GM23338 (cell line): ENCODE data around the gene MFAP4. TPM values are rescaled to one million over a fixed set of nuclear protein-coding genes. Genes with fewer than 3 reads are reported as not detected.

ENCODE experiments used
- ATAC-seq: fragments of 200-7000 bp; cut with Tn5 transposase; 3 replicates; pipeline ENCODE4 v1.9.1; 2020
- DNase-seq: peaks from one replicate; pipeline ENCODE4 v3.0.0-alpha.2; 2015; ENCODE audit warnings: low spot score
- H2AFZ ChIP-seq: fragments of 200-600 bp; sonication (generic); 2 replicates; pipeline ENCODE4 v1.8.0; 2016; ENCODE audit warnings: antibody characterized with exemption, mild to moderate bottlenecking, moderate library complexity
- H3F3A ChIP-seq: fragments of 200-600 bp; sonication (generic); replicated peaks from 2 replicates; pipeline ENCODE4 v1.8.0; 2017; ENCODE audit warnings: antibody characterized with exemption, mixed run types, low read depth
- H3K27ac ChIP-seq: fragments of 200-600 bp; sonication (generic); 2 replicates; pipeline ENCODE4 v1.6.1; 2016; ENCODE audit warnings: low read depth
- H3K27me3 ChIP-seq: fragments of 200-600 bp; sonication (generic); 2 replicates; pipeline ENCODE4 v1.8.0; 2016; ENCODE audit warnings: mild to moderate bottlenecking, mixed run types, moderate library complexity; ENCODE audit not compliant: insufficient read depth
- H3K36me3 ChIP-seq: fragments of 200-600 bp; sonication (generic); 2 replicates; pipeline ENCODE4 v1.8.0; 2016; ENCODE audit warnings: mild to moderate bottlenecking; ENCODE audit not compliant: insufficient read depth
- H3K4me1 ChIP-seq: fragments of 200-600 bp; sonication (generic); 2 replicates; pipeline ENCODE4 v1.8.0; 2016; ENCODE audit warnings: mild to moderate bottlenecking, moderate library complexity; ENCODE audit not compliant: insufficient read depth
- H3K4me2 ChIP-seq: fragments of 200-600 bp; sonication (generic); 2 replicates; pipeline ENCODE4 v1.7.1; 2017; ENCODE audit warnings: mixed run types
- H3K4me3 ChIP-seq: fragments of 200-600 bp; sonication (generic); 2 replicates; pipeline ENCODE4 v1.6.1; 2016; ENCODE audit warnings: mixed run types
- H3K79me2 ChIP-seq: fragments of 200-600 bp; sonication (generic); replicated peaks from 2 replicates; pipeline ENCODE4 v1.8.0; 2017; ENCODE audit warnings: mild to moderate bottlenecking; ENCODE audit not compliant: insufficient read depth
- H3K9me2 ChIP-seq: fragments of 200-600 bp; sonication (generic); 2 replicates; pipeline ENCODE4 v1.8.0; 2017; ENCODE audit not compliant: insufficient read depth
- H4K20me1 ChIP-seq: fragments of 200-600 bp; sonication (generic); replicated peaks from 2 replicates; pipeline ENCODE4 v1.8.0; 2017; ENCODE audit warnings: mild to moderate bottlenecking; ENCODE audit not compliant: insufficient read depth
- H3K27ac Mint-ChIP-seq: 2 replicates; pipeline ENCODE4 v1.8.0; 2020; ENCODE audit warnings: inconsistent platforms, mild to moderate bottlenecking, moderate library complexity, mixed read lengths
- H3K27me3 Mint-ChIP-seq: 3 replicates; pipeline ENCODE4 v1.8.0; 2022; ENCODE audit warnings: low read depth, mild to moderate bottlenecking, moderate library complexity, mixed read lengths, inconsistent platforms; ENCODE audit not compliant: insufficient read depth, poor library complexity
- H3K36me3 Mint-ChIP-seq: 3 replicates; pipeline ENCODE4 v1.8.0; 2021; ENCODE audit warnings: low read depth, mild to moderate bottlenecking, inconsistent platforms, moderate library complexity, mixed read lengths
- H3K4me1 Mint-ChIP-seq: 3 replicates; pipeline ENCODE4 v1.8.0; 2020; ENCODE audit warnings: mild to moderate bottlenecking, inconsistent platforms, mixed read lengths
- H3K4me3 Mint-ChIP-seq: 3 replicates; pipeline ENCODE4 v1.8.0; 2021; ENCODE audit warnings: moderate library complexity, mild to moderate bottlenecking, inconsistent platforms, mixed read lengths
- H3K9me3 Mint-ChIP-seq: 3 replicates; pipeline ENCODE4 v1.8.0; 2020; ENCODE audit warnings: moderate library complexity, mild to moderate bottlenecking, inconsistent platforms, mixed read lengths
- CREB1 ChIP-seq: fragments of 250-450 bp; sonication (Bioruptor Pico); IDR thresholded peaks from 2 replicates; pipeline ENCODE4 v1.5.0; 2020; ENCODE audit warnings: low read depth, mild to moderate bottlenecking, moderate library complexity
- CTCF ChIP-seq, 2 experiments: fragments of 200-600 bp in 1 of 2; sonication (generic) in 1 of 2; conservative IDR thresholded peaks; 2 replicates each; pipeline versions ENCODE4 v1.5.1 to v1.6.1; 2016 to 2017; ENCODE audit warnings: antibody characterized with exemption in 2 of 2, low read depth in 2 of 2, mild to moderate bottlenecking in 2 of 2, moderate library complexity in 1 of 2
- ETS1 ChIP-seq: IDR thresholded peaks from 2 replicates; pipeline ENCODE4 v1.6.1; 2016; ENCODE audit warnings: antibody characterized with exemption
- EZH2 ChIP-seq: fragments of 200-600 bp; sonication (generic); IDR thresholded peaks from one replicate; pipeline ENCODE4 v1.8.0; 2017; ENCODE audit warnings: antibody characterized with exemption, mild to moderate bottlenecking, low read depth; ENCODE audit not compliant: unreplicated experiment
- EZH2phosphoT487 ChIP-seq: fragments of 200-600 bp; sonication (generic); IDR thresholded peaks from one replicate; pipeline ENCODE4 v1.8.1; 2018; ENCODE audit warnings: antibody characterized with exemption; ENCODE audit not compliant: unreplicated experiment
- JUNB ChIP-seq: IDR thresholded peaks from one replicate; pipeline ENCODE4 v1.6.1; 2016; ENCODE audit warnings: antibody characterized with exemption; ENCODE audit not compliant: unreplicated experiment
- NANOG ChIP-seq: IDR thresholded peaks from 2 replicates; pipeline ENCODE4 v1.6.1; 2016; ENCODE audit warnings: antibody characterized with exemption, borderline replicate concordance
- POLR2AphosphoS5 ChIP-seq: IDR thresholded peaks from 2 replicates; pipeline ENCODE4 v1.6.1; 2016; ENCODE audit warnings: antibody characterized with exemption, low read depth
- REST ChIP-seq: IDR thresholded peaks from one replicate; pipeline ENCODE4 v1.6.1; 2018; ENCODE audit warnings: antibody characterized with exemption; ENCODE audit not compliant: unreplicated experiment
- STAT1 ChIP-seq: IDR thresholded peaks from one replicate; pipeline ENCODE4 v1.6.1; 2016; ENCODE audit warnings: antibody characterized with exemption; ENCODE audit not compliant: unreplicated experiment
- ZNF114 ChIP-seq: fragments of 250-450 bp; sonication (Bioruptor Pico); IDR thresholded peaks from 2 replicates; pipeline ENCODE4 v1.5.0; 2020; ENCODE audit warnings: mild to moderate bottlenecking, moderate library complexity
- ZNF331 ChIP-seq: fragments of 250-450 bp; sonication (Bioruptor Pico); IDR thresholded peaks from 2 replicates; pipeline ENCODE4 v1.5.0; 2020; ENCODE audit warnings: low read depth, mild to moderate bottlenecking, moderate library complexity
- ZNF462 ChIP-seq: fragments of 250-450 bp; sonication (Bioruptor Pico); IDR thresholded peaks from 2 replicates; pipeline ENCODE4 v1.5.0; 2020; ENCODE audit warnings: mild to moderate bottlenecking, moderate library complexity
- polyA plus RNA-seq: library from polyadenylated mRNA; unstranded; fragments of >200 nt; fragmentation: Nextera tagmentation; extraction: Ambion mirVana; gene quantifications from 2 replicates; pipeline ENCODE4 v1.2.1, GENCODE V29; 2016
- total RNA-seq: library from RNA; depleted of rRNA; stranded (reverse); fragments of >200 nt; shearing (Covaris generic); gene quantifications from 2 replicates; pipeline ENCODE4 v1.2.3, GENCODE V29; 2014

MFAP4 gene
- total and polyA plus RNA-seq, 2 experiments from 2014 or later = 7.7 to 9.7 TPM

- peak overlapping the region; percentile 59; the same call in 1 of the 2 replicates for H3K27ac Mint-ChIP-seq
- no peak for TF ChIP-seq POLR2AphosphoS5
- TF ChIP-seq ZNF114 (CRISPR knock-in tag) = no peak
- no peak for TF ChIP-seq JUNB
- TF ChIP-seq NANOG = no peak
- no peak for TF ChIP-seq STAT1
- no peak for TF ChIP-seq ZNF462 (CRISPR knock-in tag)
- TF ChIP-seq CTCF (conservative IDR thresholded peaks at IDR 0.05; ENCODE audit: low read depth in 2 of 2) = no peak
- TF ChIP-seq CREB1 = no peak
- TF ChIP-seq ETS1 = no peak
- TF ChIP-seq EZH2 = no peak
- no peak for TF ChIP-seq REST
- no peak for TF ChIP-seq ZNF331 (CRISPR knock-in tag)
- no peak for TF ChIP-seq EZH2phosphoT487
- Histone ChIP-seq H3F3A (peaks cover 12% of the 10 kb centered on the region), H3K27ac (no peak overlapping the region), H3K79me2 (peaks cover under 1% of the 10 kb centered on the region; the same call in 1 of the 2 replicates), H3K4me2 (peak overlapping the region; percentile 78; the same call in 1 of the 2 replicates), H2AFZ (no peak overlapping the region), H3K4me3 (peak overlapping the region; percentile 47), H3K9me2 (no peaks in the 10 kb centered on the region), H3K36me3 (no peaks in the 10 kb centered on the region; the same call in 1 of the 2 replicates), H4K20me1 (no peaks in the 10 kb centered on the region), H3K27me3 (no peaks in the 10 kb centered on the region), H3K4me1 (peaks cover 20% of the 10 kb centered on the region)
- DNase-seq (peak; percentile 28), ATAC-seq (peak; percentile 13)
- peak overlapping the region; percentile 44 for H3K4me3 Mint-ChIP-seq
- H3K27me3 Mint-ChIP-seq = peaks cover 6% of the 10 kb centered on the region
- H3K36me3 Mint-ChIP-seq = peaks cover 44% of the 10 kb centered on the region
- H3K9me3 Mint-ChIP-seq = no peaks in the 10 kb centered on the region; the same call in 2 of the 3 replicates
- H3K4me1 Mint-ChIP-seq = peaks cover 45% of the 10 kb centered on the region
These were observed 700 bp downstream of the MFAP4 start for GRCh38 chr17:19386051-19386929.
